GM19193 (cell line): ENCODE data around the gene PPEF1.

Experiments
- POLR2A ChIP-seq: IDR thresholded peaks from 4 replicates; pipeline ENCODE4 v1.6.1; 2011; ENCODE audit not compliant: insufficient read depth, insufficient read length; ENCODE audit errors: extremely low read depth

Gene PPEF1

DNA sequence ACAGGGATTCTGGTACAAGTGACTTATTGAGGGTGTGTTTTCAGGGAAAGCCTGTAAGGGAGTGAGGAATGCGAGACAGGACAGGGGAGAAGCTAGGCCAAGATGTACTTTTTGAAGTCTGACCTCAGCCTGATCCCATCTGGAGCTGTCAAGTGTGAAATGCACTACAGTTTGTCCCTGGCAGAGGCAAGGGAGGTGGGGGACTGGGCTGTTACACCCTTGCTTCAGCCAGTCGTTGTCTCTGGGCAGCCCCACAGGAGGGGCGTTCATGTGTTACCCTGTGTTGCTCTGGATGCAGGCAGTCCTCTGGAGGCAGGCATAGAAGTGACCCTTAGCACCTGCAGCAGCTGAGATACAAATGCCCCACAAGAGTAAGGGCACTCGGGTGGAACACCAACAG lies 25.8 kb downstream of the PPEF1 start:
- no peak for TF ChIP-seq POLR2A

DNA sequence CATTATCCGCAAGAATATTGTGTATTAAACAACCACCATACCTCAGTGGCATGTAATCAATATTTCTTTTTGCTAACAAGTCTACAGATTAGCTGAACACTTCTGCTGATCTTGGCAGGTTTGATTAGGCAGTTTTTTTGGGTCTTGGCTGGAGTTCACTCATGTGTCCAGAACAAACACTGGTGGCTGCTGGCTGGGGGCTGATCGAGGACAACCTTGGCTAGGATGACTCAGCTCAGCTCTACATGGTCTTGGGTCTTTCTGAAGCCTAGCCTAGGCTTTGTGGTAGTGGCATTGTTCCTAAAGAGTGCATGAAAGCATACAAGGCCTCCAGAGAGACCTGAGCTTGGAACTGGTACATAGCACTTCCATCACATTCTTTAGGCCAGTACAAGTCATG lies 41.1 kb downstream of the PPEF1 start:
- TF ChIP-seq POLR2A = no peak

DNA sequence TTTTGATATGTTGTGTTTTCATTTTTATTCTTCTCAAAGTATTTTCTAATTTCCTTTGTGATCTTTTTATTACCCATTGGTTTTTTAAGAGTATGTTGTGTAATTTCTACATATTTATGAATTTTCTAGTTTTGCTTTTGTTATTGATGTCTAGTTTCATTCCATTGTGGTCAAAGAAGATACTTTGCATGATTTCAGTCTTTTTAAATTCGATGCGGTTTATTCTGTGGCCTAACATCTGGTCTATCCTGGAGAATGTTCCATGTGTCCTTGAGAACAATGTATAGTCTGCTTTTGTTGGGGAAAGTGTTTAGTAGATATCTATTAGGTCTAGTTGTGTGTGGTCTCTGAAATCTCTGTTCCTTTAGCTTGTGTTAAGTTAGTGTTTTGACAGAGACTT lies 46.2 kb downstream of the PPEF1 start:
- TF ChIP-seq POLR2A = no peak

DNA sequence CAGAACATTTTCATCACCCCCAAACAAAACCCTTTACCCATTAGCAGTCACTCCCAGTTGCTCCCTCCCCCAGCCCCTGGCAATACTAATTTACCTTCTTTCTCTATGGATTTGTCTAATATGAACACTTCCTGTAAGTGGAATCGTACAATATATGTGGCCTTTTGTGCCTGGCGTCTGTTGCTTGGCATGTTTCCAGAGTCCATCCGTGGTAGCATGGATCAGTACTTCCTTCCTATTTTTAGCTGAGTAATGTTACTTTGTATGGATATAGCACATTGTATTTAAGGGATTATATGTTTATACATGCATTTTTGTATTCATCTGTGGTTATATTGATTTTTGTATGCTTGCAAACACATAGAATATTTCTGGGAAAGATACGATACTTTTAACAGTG lies 48.2 kb downstream of the PPEF1 start:
- TF ChIP-seq POLR2A = no peak

DNA sequence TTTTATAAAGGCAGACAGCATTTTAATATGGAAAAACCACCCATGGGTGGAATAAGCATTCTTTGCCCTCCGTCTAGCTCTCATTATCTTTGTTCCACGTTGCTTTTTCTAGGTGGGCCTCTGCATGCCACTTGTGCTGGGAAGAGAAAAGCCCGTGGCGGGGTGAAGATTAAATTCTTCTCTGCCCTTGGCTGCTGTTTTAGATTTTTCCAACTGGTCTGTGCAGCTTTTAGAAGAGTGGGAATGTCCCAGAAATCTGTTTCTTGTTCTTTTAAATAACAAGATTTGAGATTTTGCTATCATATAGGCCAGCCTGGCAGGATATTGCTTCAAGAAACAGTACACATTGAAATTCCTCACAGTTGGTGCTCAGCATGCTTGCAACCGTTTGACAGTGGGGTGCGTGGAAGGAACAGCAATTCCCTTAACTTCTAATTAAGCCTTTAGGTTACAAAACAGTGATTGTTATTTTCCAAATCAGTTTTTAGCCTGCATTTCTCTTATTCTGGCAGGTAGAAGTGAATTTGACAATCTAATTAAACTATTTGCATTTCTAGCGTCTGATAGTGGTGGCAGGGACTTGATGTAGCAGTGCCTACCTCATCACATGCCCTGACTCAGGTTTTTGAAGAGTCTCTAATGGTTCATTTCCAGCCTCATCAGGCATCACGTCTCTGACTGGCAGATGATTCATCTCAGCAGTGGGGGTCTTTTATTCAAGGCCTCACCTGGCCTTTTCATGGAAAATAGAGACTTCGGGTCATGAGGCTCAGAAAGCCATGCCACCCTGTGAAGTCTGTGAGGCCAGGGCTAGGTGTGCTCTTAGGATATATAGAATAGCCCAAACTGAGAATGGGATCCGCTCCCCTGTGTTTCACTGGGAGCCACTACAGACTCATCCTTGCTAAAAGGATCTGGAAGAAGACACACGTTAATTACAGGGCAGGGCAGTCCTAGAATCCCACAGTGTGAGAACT lies 50.8 kb downstream of the PPEF1 start:
- TF ChIP-seq POLR2A = no peak

DNA sequence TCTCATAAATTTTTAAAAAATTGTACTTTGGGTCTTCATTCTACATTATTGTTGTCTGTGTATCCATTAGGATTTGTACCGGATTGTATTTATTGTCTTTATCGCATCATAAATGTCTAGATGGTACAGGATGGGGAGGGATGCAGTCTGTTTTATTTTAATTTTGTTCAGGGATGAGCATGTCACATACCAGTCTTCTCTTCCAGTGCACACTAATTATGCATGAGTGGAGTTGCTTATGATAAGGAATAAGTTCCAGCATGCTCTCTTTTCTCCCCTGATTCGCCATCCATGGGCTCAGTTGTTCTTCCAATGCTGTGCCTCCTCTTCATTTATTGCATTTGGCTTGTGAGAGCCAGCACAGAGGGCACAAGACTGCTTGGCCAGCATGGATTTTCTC lies 54.3 kb downstream of the PPEF1 start:
- TF ChIP-seq POLR2A = no peak

DNA sequence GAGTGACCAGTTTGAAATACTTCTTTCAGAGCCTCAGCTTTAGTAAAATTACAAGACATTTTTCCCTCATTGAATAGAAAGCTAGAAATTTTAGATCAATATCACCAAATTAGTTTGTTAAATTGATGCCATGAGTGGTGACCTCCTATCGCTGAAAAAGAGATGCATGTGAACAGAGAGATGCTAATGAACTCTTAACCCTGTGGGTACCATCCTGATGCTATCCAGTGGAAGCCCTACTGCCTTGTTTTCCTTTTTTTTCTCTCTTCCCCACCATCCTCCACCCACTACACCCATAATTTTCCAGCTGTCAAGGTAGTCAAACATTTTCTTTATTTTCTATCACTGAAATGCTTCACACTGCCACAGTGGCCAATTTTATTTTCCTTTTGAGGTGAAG lies 61.9 kb downstream of the PPEF1 start:
- TF ChIP-seq POLR2A = no peak

DNA sequence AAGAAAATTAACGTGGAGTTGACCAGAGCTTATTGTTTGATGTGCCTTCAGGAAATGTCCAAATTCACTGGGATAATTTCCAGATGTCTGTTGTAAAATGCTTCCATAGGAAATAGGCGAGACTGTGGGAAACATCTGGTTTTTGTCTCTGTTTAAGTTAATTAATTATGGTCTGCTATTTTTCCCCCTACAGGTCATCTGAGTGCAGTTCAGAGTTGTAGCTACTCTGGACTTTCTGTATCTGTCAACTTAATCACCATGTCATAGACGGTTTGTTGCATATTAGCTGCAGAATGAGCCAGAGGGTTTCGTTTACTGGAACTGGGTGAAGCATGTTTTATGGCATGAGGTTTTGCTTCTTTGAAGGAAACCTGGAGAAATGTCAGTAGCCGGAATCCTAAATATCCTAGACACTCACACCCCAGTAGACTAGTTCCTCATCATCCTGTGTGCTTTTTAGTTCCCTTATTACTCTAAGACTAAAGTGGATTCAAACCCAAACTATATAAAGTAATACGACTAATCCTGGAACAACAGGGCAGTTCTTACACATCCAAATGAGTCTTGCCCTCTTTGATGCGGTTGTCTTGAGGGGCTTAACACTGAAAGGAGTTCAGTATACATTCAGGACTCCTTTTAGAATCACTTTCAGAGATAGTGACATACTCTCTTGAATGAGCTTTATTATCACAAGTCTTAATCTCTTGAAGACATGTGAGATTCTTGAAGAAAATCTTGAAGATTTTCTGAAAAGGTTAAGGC lies 62.5 kb downstream of the PPEF1 start:
- TF ChIP-seq POLR2A = no peak

DNA sequence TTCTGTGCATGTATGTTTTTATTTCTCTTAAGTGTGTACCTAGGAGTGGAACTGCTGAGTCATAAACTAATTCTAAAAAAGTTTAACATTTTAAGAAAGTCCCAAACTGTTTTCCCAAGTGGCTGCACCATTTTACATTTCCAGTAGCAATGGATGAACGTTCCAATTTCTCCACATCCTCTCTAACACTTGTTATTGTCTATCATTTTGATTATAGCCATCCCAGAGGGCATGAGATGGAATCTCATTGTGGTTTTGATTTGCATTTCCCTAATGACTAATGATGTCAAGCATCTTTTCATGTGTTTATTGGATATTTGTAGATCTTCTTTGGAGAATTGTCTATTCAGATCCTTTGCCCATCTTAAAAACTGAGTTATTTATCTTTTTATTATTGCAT lies 82.5 kb downstream of the PPEF1 start:
- no peak for TF ChIP-seq POLR2A

DNA sequence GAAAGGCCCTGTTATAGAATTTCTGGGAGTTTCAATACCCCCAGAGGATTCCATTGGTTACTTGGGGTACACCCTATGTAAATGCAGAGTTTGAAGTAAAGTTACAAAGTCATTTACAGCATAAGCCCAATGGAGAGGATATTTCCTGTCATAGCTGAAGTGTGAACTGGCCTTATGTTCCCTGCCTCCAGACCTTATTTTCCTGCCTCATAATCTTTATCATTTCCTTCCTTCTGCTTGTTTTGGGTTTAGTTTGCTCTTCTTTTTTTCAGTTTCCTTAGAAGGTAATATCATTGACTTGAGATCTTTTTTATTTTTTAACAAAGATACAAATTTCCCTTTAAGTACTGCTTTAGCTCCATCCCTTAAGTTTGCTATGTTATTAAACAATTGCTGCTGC lies 85.4 kb downstream of the PPEF1 start:
- TF ChIP-seq POLR2A = no peak

DNA sequence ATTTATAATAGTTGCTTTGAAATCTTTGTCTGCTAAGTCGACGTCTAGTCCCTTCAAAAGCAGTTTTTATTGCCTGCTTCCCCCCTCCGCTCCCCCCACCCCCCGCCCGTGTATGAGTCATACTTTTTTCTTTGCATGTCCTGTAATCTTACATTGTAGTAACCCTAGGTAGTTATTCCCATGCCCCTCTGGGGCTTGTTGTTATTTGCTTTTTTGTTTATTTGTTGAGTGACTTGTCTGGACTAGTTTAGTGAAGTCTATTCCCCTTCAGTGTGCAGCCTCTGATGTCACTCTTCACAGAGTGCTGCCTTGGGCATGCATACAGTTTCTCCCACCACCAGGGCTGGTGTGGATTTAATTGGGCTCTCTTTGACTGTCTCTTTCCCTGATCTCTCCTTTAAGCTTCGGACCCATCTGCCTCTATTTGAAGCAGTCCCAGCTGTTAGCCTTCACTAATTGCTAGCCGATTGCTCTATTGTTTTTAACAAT lies 86.2 kb downstream of the PPEF1 start:
- no peak for TF ChIP-seq POLR2A

DNA sequence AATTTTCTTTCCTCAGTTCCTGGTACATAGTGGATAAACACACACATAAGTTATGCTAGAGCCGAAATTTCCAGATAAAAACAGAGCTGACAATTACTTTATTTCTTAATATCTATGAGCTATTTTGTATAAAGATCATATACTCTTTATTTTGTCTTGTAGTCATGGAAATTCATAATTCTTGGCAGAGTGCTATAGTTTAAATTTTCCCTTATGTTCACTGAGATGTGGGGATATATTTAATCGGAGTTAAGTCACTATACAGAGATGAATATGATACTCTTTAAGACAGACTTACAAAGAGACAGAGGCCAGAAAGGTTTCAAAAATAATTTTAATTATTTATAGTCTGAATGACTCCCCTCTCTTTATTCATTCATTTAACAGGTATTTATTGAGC lies 89.7 kb downstream of the PPEF1 start:
- TF ChIP-seq POLR2A = no peak

DNA sequence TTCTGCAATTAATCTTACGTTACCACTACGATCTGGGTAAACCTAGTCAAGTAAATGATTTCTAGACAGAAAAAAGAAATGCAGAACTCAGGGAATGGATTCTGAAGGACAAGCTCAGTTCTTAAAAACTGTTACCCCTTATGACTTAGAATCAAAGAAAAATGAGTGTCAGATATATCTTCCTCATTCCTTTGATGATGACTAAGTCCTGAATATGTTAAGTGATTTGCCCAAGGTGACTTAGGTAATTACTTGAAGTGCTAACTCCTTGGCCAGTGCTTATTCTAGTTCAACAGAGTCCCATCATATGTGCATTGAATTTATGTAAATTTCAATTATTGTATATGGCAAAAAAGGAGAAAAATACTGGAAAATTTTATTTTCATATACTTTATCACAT lies 92.5 kb downstream of the PPEF1 start:
- TF ChIP-seq POLR2A = no peak

DNA sequence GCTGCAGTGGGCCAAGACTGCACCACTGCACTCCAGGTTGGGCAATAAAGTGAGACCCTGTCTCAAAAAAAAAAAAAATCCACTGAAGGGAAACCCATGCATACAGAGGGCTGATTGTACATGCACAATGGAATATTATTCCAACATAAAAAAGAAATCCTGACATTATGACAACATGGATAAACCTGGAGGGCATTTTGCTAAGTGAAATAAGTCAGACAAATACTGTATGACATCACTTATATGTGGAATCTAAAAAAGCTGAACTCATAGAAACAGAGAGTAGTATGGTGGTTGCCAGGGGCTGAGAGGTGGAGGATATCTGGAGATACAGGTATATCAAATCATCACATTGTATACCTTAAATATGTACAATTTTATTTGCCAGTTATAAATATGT lies 102.2 kb downstream of the PPEF1 start:
- TF ChIP-seq POLR2A = no peak

DNA sequence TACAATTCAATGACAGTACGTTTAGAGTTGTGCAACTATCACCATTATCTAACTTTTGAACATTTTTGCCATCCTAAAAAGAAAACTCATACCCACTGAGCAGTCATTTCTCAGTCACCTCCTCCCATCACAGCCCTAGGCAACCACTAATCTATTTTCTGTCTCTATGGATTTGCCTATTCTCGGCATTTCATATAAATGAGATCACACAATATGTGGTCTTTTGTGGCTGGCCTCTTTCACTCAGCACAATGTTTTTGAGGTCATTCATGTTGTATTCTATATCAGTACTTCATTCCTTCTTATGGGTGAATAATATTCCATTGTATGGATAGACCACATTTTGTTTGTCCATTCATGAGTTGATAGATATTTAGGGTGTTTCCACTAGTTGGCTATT lies 103.0 kb downstream of the PPEF1 start:
- TF ChIP-seq POLR2A = no peak

DNA sequence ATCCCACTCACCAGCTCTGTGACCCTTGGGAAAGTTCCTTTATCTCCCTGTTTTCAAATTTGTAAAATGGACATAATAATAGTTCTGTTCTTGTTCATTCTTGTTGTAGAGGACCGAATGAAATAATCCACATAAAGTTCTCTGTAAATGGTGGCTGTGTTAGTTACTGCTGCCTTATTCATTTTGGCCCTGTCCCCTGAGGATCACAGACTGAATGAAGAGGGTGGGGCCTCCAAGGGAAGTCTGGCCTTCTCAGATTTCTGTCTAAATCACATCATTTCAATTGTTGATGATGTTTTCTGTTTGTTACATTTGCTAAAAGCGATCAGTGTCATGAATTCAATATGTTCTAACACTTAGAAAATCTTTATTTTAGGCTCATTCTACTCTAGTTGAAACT lies 117.9 kb downstream of the PPEF1 start:
- no peak for TF ChIP-seq POLR2A

DNA sequence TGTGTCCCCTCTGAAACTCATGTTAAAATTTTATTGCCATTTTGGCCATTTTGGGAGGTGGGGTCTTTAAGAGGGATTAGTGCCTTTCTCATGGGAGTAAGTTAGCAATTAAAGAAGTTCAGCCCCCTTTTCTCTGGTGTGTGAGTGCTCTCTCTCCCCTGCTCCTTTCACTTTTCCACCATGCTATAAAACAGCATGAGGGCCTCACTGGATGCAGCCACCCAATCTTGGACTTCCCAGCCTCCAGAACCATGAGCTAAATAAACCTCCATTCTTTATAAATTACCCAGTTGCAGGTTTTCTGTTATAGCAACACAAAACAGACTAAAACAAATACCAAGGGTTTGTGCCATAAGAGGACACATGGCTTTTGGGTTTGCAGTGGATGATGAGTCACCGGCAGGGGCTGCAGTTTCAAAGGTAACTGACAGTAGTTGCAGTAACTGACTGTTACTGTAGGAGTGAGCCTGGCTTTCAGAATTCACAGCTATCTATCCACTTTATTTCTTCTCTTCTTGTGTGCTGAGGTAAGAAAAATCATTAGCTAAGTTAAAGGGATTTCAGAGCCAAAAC lies 121.5 kb downstream of the PPEF1 start:
- no peak for TF ChIP-seq POLR2A
